Kidney (tissue), 14 donors: ENCODE results near the gene GNGT2. TPM values are rescaled to one million over a fixed set of nuclear protein-coding genes. Genes with fewer than 3 reads are reported as not detected.
A peak's percentile ranks its signal among the peaks of the same experiment; 100 is the strongest.

ENCODE experiments used
- DNase-seq, 5 donors: peaks; one replicate each; pipeline ENCODE4 v3.0.0-alpha.2; 2013 to 2020
- FAIRE-seq: peaks from 2 replicates; lab custom pipeline; 2012; peaks lifted over from hg19 to GRCh38; lab: Jason Lieb, UNC
- H3K27ac ChIP-seq, 2 donors: one replicate each; pipeline ENCODE4 v1.7.0; 2013; ENCODE audit warnings: low read depth in 2 of 2, low read length in 2 of 2, inconsistent platforms in 1 of 2
- H3K27me3 ChIP-seq: one replicate; pipeline ENCODE4 v1.7.1; 2013; ENCODE audit warnings: low read length, inconsistent platforms; ENCODE audit not compliant: control insufficient read depth, insufficient read depth
- H3K36me3 ChIP-seq, 3 donors: one replicate each; pipeline versions ENCODE4 v1.7.0 to v1.7.1; 2013; ENCODE audit warnings: low read length in 3 of 3, control low read depth in 1 of 3, inconsistent platforms in 1 of 3; ENCODE audit not compliant: insufficient read depth in 3 of 3, control insufficient read depth in 2 of 3
- H3K4me1 ChIP-seq, 3 donors: one replicate each; pipeline versions ENCODE4 v1.7.0 to v1.7.1; 2013; ENCODE audit warnings: low read length in 3 of 3, inconsistent platforms in 1 of 3, low read depth in 1 of 3; ENCODE audit not compliant: control insufficient read depth in 2 of 3, insufficient read depth in 2 of 3
- H3K4me3 ChIP-seq, 3 donors: one replicate each; pipeline versions ENCODE4 v1.7.0 to v1.8.1; 2013; ENCODE audit warnings: low read length in 3 of 3, control low read depth in 1 of 3, inconsistent platforms in 1 of 3
- H3K9ac ChIP-seq, 3 donors: one replicate each; pipeline versions ENCODE4 v1.7.0 to v1.7.1; 2013; ENCODE audit warnings: low read length in 3 of 3, control low read depth in 1 of 3, inconsistent platforms in 1 of 3
- H3K9me3 ChIP-seq, 3 donors: one replicate each; pipeline versions ENCODE4 v1.7.0 to v1.7.1; 2013; ENCODE audit warnings: low read length in 3 of 3, control low read depth in 1 of 3, inconsistent platforms in 1 of 3; ENCODE audit not compliant: control insufficient read depth in 2 of 3, insufficient read depth in 1 of 3
- CTCF ChIP-seq: IDR thresholded peaks from 3 replicates; pipeline ENCODE4 v1.5.1; 2012; ENCODE audit warnings: mild to moderate bottlenecking, moderate library complexity, borderline replicate concordance; ENCODE audit not compliant: insufficient read depth; ENCODE audit errors: extremely low read depth
- intact Hi-C: fragments of 100-400 bp; cut with DNase I; formaldehyde crosslinking; loops from one replicate; pipeline ENCODE4 v1.11.1; 2022
- polyA plus RNA-seq: library from polyadenylated mRNA; stranded (reverse); fragments of 350-450 nt; fragmentation: Illumina TruSeq; extraction: RNeasy Lipid Tissue Mini Kit (QIAGEN cat#74804); gene quantifications from one replicate; pipeline ENCODE4 v1.2.3, GENCODE V29; 2014; ENCODE audit warnings: low read depth, low replicate concordance; ENCODE audit not compliant: insufficient read depth
- total RNA-seq: library from RNA; stranded (reverse); fragmentation: NEBNext Ultra II Directional; extraction: Animal tissue kit (Norgen Biotek cat#: 25700); gene quantifications from one replicate; pipeline ENCODE4 v1.2.1, GENCODE V29; 2021
- donor health status: control.
- donor health status: control.
- donor health status: control.
- donor health status: control.
- donor health status: control.
- donor health status: DM: yes; HTN: yes; CAD: no.
- donor health status: Normal renal cell carcinoma (clear cell type).

Gene GNGT2
- total and polyA plus RNA-seq, 2 donors from 2014 or later: 4.7 to 8.3 TPM

GRCh38 chr17:49218941-49219913 lies 8.9 kb upstream of the GNGT2 start:
- Histone ChIP-seq H3K4me3 (no peak overlapping the region), H3K27me3 (peaks cover 7% of the 10 kb centered on the region), H3K9me3 (no peaks in the 10 kb centered on the region), H3K9ac (no peak overlapping the region), H3K4me1 (peaks cover 0 to 12% (median 0%) of the 10 kb centered on the region in 3 donors), H3K27ac (peak overlapping the region in 1 of 2 donors; percentile 53), H3K36me3 (no peaks in the 10 kb centered on the region)
- DNase-seq (peak in 3 of 5 donors; percentile 25 to 79 (median 57)), FAIRE-seq (no peak)
- intact Hi-C loops: no loop called here
- TF ChIP-seq CTCF: no peak

- Histone ChIP-seq H3K4me3 (no peak overlapping the region), H3K36me3 (no peaks in the 10 kb centered on the region)
Observed at GRCh38 chr17:49217651-49218413, 7.5 kb upstream of the GNGT2 start.

GRCh38 chr17:49216953-49217650 lies 6.7 kb upstream of the GNGT2 start:
- no peak overlapping the region for H3K9ac ChIP-seq
- no peaks in the 10 kb centered on the region for H3K9me3 ChIP-seq
- intact Hi-C loops: no loop called here
- no peak overlapping the region for H3K27ac ChIP-seq
- peaks cover 0 to 14% (median 0%) of the 10 kb centered on the region in 3 donors for H3K4me1 ChIP-seq
- DNase-seq (peak in 2 of 5 donors; percentile 50 to 74), FAIRE-seq (no peak)
- no peak for TF ChIP-seq CTCF
- H3K4me3 ChIP-seq: no peak overlapping the region
- H3K36me3 ChIP-seq: no peaks in the 10 kb centered on the region
- no peaks in the 10 kb centered on the region for H3K27me3 ChIP-seq

More at GRCh38 chr17:49217651-49218413, 7.5 kb upstream of the GNGT2 start:
- DNase-seq: peak in 1 of 5 donors; percentile 71
- H3K4me1 ChIP-seq: peaks cover 0 to 10% (median 0%) of the 10 kb centered on the region in 3 donors
- no peak for FAIRE-seq
- H3K27ac ChIP-seq: no peak overlapping the region
- peaks cover 1% of the 10 kb centered on the region for H3K27me3 ChIP-seq
- intact Hi-C loops: no loop called here
- no peak overlapping the region for H3K9ac ChIP-seq
- H3K9me3 ChIP-seq: no peaks in the 10 kb centered on the region
- no peak for TF ChIP-seq CTCF
